ENCODE results near the gene TOPAZ1. TPM values are rescaled to one million over a fixed set of nuclear protein-coding genes. Genes with fewer than 3 reads are reported as not detected.

The TOPAZ1 gene
- total RNA-seq, 1 experiment from 2014 or later: not detected

DNA sequence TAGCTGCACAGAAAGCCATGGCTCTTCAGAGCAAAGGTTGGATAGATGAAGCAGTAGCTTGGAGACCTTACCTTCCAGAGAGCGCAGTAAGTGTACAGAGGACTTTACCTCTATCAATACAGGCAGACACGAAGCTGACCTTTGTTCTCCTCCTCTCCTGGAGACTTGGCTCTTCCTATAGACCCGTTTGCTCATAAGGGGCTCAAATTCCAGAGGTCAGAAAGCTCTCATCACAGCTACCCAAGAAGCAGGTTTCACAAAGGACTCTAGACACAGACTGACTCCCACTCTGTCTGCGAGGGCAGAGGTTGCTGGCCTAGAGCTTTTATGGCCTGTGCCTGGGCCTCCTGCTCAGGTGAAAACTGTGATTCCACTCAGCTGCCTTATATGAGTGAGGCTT lies 35.4 kb upstream of the TOPAZ1 start:
- no peak overlapping the region for H2AFZ ChIP-seq (ENCODE audit: low read length)

More for the DNA sequence above, 35.4 kb upstream of the TOPAZ1 start:
- no peak overlapping the region for H3K14ac ChIP-seq (ENCODE audit: insufficient read depth, low read length)
- H2BK20ac ChIP-seq (ENCODE audit: low read depth, low read length, poor library complexity, severe bottlenecking): no peak overlapping the region
- H4K8ac ChIP-seq (replicated peaks; ENCODE audit: insufficient read length, low read depth, low read length): no peak overlapping the region
- TF ChIP-seq, protein P1, sequence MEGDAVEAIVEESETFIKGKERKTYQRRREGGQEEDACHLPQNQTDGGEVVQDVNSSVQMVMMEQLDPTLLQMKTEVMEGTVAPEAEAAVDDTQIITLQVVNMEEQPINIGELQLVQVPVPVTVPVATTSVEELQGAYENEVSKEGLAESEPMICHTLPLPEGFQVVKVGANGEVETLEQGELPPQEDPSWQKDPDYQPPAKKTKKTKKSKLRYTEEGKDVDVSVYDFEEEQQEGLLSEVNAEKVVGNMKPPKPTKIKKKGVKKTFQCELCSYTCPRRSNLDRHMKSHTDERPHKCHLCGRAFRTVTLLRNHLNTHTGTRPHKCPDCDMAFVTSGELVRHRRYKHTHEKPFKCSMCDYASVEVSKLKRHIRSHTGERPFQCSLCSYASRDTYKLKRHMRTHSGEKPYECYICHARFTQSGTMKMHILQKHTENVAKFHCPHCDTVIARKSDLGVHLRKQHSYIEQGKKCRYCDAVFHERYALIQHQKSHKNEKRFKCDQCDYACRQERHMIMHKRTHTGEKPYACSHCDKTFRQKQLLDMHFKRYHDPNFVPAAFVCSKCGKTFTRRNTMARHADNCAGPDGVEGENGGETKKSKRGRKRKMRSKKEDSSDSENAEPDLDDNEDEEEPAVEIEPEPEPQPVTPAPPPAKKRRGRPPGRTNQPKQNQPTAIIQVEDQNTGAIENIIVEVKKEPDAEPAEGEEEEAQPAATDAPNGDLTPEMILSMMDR (conservative IDR thresholded peaks at IDR 0.05): no peak
- H2BK15ac ChIP-seq (ENCODE audit: low read depth, low read length): no peak overlapping the region
- no peak overlapping the region for H3K4me2 ChIP-seq (ENCODE audit: insufficient read depth, insufficient read length, low read length)
- H3K23me2 ChIP-seq (ENCODE audit: insufficient read length, low read depth, low read length, poor library complexity, severe bottlenecking): no peaks in the 10 kb centered on the region
- no peak overlapping the region for H3K9ac ChIP-seq (ENCODE audit: extremely low read depth, insufficient read length, low read length)
- no peaks in the 10 kb centered on the region for H3K36me3 Mint-ChIP-seq (ENCODE audit: insufficient read depth in 1 of 3, low read depth in 3 of 3)
- no peak overlapping the region for H2AK5ac ChIP-seq (ENCODE audit: insufficient read length, low read length)
- DNase-seq: no peak
- no peak overlapping the region for H4K91ac ChIP-seq (ENCODE audit: insufficient read length, low read depth, low read length)
- H3T11ph ChIP-seq (ENCODE audit: low read length): no peak overlapping the region
- H2BK120ac ChIP-seq (ENCODE audit: low read depth, low read length, poor library complexity, severe bottlenecking): no peak overlapping the region
- H3K27me3 ChIP-seq (ENCODE audit: insufficient read depth, low read length): no peaks in the 10 kb centered on the region
- H3K27ac Mint-ChIP-seq: no peak overlapping the region; a peak in 1 of 7 replicates
- H2BK12ac ChIP-seq (ENCODE audit: insufficient read length, low read depth, low read length): no peak overlapping the region
- no peak overlapping the region for H3K18ac ChIP-seq (ENCODE audit: insufficient read length, low read depth, low read length)
- no peaks in the 10 kb centered on the region for H3K4me1 ChIP-seq (ENCODE audit: insufficient read depth, low read length)
- no peak overlapping the region for H3K23ac ChIP-seq (ENCODE audit: insufficient read length, low read depth, low read length)
- WGBS (ENCODE audit: extremely low coverage, insufficient read length, low lambda C conversion rate): no CpG with 5 or more reads among the region's 4 CpGs
- H3K79me2 ChIP-seq (ENCODE audit: insufficient read depth, low read length): no peaks in the 10 kb centered on the region
- no peak overlapping the region for H3K27ac ChIP-seq (ENCODE audit: insufficient read length, low read depth, low read length)
- H4K5ac ChIP-seq (ENCODE audit: insufficient read length, low read depth, low read length): no peak overlapping the region
- H4K20me1 ChIP-seq (ENCODE audit: control insufficient read depth, insufficient read depth, insufficient read length): no peaks in the 10 kb centered on the region
- no peak overlapping the region for H3K4me3 Mint-ChIP-seq
- no peaks in the 10 kb centered on the region for H3K4me1 Mint-ChIP-seq
- H3K4ac ChIP-seq (ENCODE audit: low read depth, low read length): no peak overlapping the region
- no peaks in the 10 kb centered on the region for H3K9me3 ChIP-seq (ENCODE audit: control insufficient read depth, low read depth, low read length)
- peaks cover 9% of the 10 kb centered on the region for H3K27me3 Mint-ChIP-seq (ENCODE audit: low read depth)
- H3K56ac ChIP-seq (ENCODE audit: insufficient read length, low read depth, low read length): no peak overlapping the region
- no peak overlapping the region for H2BK5ac ChIP-seq (ENCODE audit: insufficient read length, low read length)
- H3K9me3 Mint-ChIP-seq: no peaks in the 10 kb centered on the region
- no peaks in the 10 kb centered on the region for H3K79me1 ChIP-seq (ENCODE audit: insufficient read depth, low read depth, low read length, poor library complexity, severe bottlenecking)
